Ovary (tissue), 3 donors: Measurements from ENCODE around the gene BLOC1S5.

Experiments
- CTCF ChIP-seq, 3 donors: fragments of 450-650 bp in 2 of 3; fragments of 200-600 bp in 1 of 3; IDR thresholded peaks; one replicate each; pipeline versions ENCODE4 v1.5.1 to v1.8.0; 2016 to 2022; ENCODE audit warnings: antibody characterized with exemption in 3 of 3, mild to moderate bottlenecking in 1 of 3
- POLR2A ChIP-seq: fragments of 450-650 bp; IDR thresholded peaks from one replicate; pipeline ENCODE4 v1.6.1; 2017; ENCODE audit warnings: antibody characterized with exemption, mild to moderate bottlenecking, moderate library complexity
- donor health status: DM: no; HTN: no; CAD: no.

DNA sequence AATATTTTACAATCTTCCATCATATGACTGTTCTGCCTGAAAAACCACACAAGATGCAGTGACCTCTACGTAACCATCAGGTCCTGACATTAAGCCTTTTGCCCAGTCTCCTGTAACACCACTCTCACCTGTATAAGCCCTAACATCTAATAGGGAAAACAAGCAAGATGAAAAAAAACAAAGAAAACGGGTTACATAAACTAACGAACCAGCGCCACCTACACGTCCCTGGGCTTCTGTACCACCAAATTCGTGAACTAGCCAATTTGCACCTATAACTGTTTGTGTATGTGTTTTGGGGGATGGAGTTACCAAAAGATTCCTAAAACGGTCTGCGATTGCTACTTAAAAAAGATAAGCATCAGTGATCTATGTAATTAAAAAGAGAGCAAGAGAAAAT, 70.2 kb downstream of the BLOC1S5 start:
- TF ChIP-seq POLR2A (no peak), CTCF (IDR thresholded peaks at IDR 0.05) (no peak)
